A549 (cell line): ENCODE measurements around the gene HLTF. TPM values are rescaled to one million over a fixed set of nuclear protein-coding genes. Genes with fewer than 3 reads are reported as not detected.

Experiments used
- ATAC-seq, 2 experiments: fragments of 200-7000 bp in 1 of 2; fragments of >200 bp in 1 of 2; cut with Nextera tagmentation in 1 of 2; cut with Tn5 transposase in 1 of 2; 3 replicates each; pipeline versions ENCODE4 v1.8.0 to v1.9.1; 2018 to 2020; ENCODE audit warnings: mild to moderate bottlenecking in 1 of 2, moderate library complexity in 1 of 2
- CTCF ChIA-PET: fragments of 300-600 bp; sonication (Branson Sonifier 250); formaldehyde crosslinking; extraction: SDS; loops from one replicate; lab custom pipeline; 2021; ENCODE audit warnings: antibody characterized with exemption, inconsistent platforms; lab: Yijun Ruan, JAX
- POLR2A ChIA-PET: fragments of 350-600 bp; formaldehyde crosslinking; extraction: SDS; loops from one replicate; lab custom pipeline; 2021; ENCODE audit warnings: antibody characterized with exemption, inconsistent platforms; lab: Yijun Ruan, JAX
- DNase-seq, 2 experiments: peaks; one replicate each; pipeline versions ENCODE4 v3.0.0 to v3.0.0-alpha.2; 2011 to 2016; ENCODE audit warnings: low read depth in 1 of 2, low spot score in 1 of 2
- FAIRE-seq: peaks from 2 replicates; lab custom pipeline; 2011; peaks lifted over from hg19 to GRCh38; lab: Jason Lieb, UNC
- H3K27ac ChIP-seq, 2 experiments: fragments of >200 bp; sonication (Bioruptor Twin); formaldehyde crosslinking; 3 replicates each; pipeline ENCODE4 v1.5.1; 2016 to 2017
- H3K4me1 ChIP-seq: fragments of >200 bp; sonication (Bioruptor Twin); formaldehyde crosslinking; 3 replicates; pipeline ENCODE4 v1.6.1; 2016
- H3K4me2 ChIP-seq: fragments of >200 bp; sonication (Bioruptor Twin); formaldehyde crosslinking; 3 replicates; pipeline ENCODE4 v1.6.1; 2016
- H3K4me3 ChIP-seq: fragments of >200 bp; sonication (Bioruptor Twin); formaldehyde crosslinking; 3 replicates; pipeline ENCODE4 v1.5.1; 2016
- H3K9me3 ChIP-seq: fragments of >200 bp; sonication (Bioruptor Twin); formaldehyde crosslinking; 3 replicates; pipeline ENCODE4 v1.6.1; 2016
- CHD2 ChIP-seq: fragments of 150-350 bp; IDR thresholded peaks from 2 replicates; pipeline ENCODE4 v1.6.1; 2014; ENCODE audit warnings: low read length; ENCODE audit not compliant: partially characterized antibody
- EHF ChIP-seq: fragments of 250-450 bp; sonication (Bioruptor Pico); IDR thresholded peaks from 2 replicates; pipeline ENCODE4 v1.5.0; 2020; ENCODE audit warnings: mild to moderate bottlenecking
- EP300 ChIP-seq, 2 experiments: fragments of >200 bp; sonication (Bioruptor Twin); formaldehyde crosslinking; IDR thresholded peaks; 2 replicates in 1 of 2; 3 replicates in 1 of 2; pipeline ENCODE4 v1.6.1; 2016 to 2017
- ESRRA ChIP-seq: fragments of 150-350 bp; IDR thresholded peaks from 2 replicates; pipeline ENCODE4 v1.6.1; 2014; ENCODE audit warnings: mild to moderate bottlenecking, low read length, borderline replicate concordance
- JUN ChIP-seq, 2 experiments: fragments of >200 bp; sonication (Bioruptor Twin); formaldehyde crosslinking; IDR thresholded peaks; 2 replicates in 1 of 2; 3 replicates in 1 of 2; pipeline ENCODE4 v1.6.1; 2016 to 2017
- KDM1A ChIP-seq: fragments of 200-600 bp; sonication (generic); IDR thresholded peaks from 2 replicates; pipeline ENCODE4 v1.6.1; 2016; ENCODE audit warnings: low read depth, mild to moderate bottlenecking
- MAZ ChIP-seq: fragments of 150-350 bp; IDR thresholded peaks from 2 replicates; pipeline ENCODE4 v1.6.1; 2014; ENCODE audit warnings: antibody characterized with exemption, low read depth, low read length, borderline replicate concordance
- MYC ChIP-seq: IDR thresholded peaks from 2 replicates; pipeline ENCODE4 v1.6.1; 2012; ENCODE audit warnings: mild to moderate bottlenecking, inconsistent platforms, low read length, improper control_type of control experiment, borderline replicate concordance
- NR3C1 ChIP-seq: fragments of >200 bp; sonication (Bioruptor Twin); formaldehyde crosslinking; IDR thresholded peaks from 3 replicates; pipeline ENCODE4 v1.6.1; 2017
- POLR2AphosphoS2 ChIP-seq: conservative IDR thresholded peaks from 2 replicates; pipeline ENCODE4 v1.6.1; 2012; ENCODE audit warnings: low read length, improper control_type of control experiment, inconsistent platforms
- RARB ChIP-seq: fragments of 250-450 bp; sonication (Bioruptor Pico); IDR thresholded peaks from 2 replicates; pipeline ENCODE4 v1.8.0; 2021; ENCODE audit warnings: mild to moderate bottlenecking, moderate library complexity
- RFX5 ChIP-seq: fragments of 450-650 bp; IDR thresholded peaks from 2 replicates; pipeline ENCODE4 v1.7.1; 2014; ENCODE audit warnings: antibody characterized with exemption, mild to moderate bottlenecking, moderate library complexity
- RNF2 ChIP-seq: fragments of 200-600 bp; sonication (generic); IDR thresholded peaks from 2 replicates; pipeline ENCODE4 v1.6.1; 2016; ENCODE audit warnings: low read depth, mild to moderate bottlenecking, antibody characterized with exemption, moderate library complexity, borderline replicate concordance
- TFCP2L1 ChIP-seq: fragments of 250-450 bp; sonication (Bioruptor Pico); IDR thresholded peaks from 2 replicates; pipeline ENCODE4 v1.5.0; 2021; ENCODE audit warnings: mild to moderate bottlenecking
- ZC3H11A ChIP-seq: fragments of 450-650 bp; IDR thresholded peaks from 2 replicates; pipeline ENCODE4 v1.6.1; 2014; ENCODE audit warnings: antibody characterized with exemption, mild to moderate bottlenecking
- WGBS: methylation state at CpG from one replicate; pipeline ENCODE4 v1.1.6; 2017; ENCODE audit errors: missing lambda C conversion rate; 5-methylcytosine and 5-hydroxymethylcytosine counted together
- polyA plus RNA-seq, 4 experiments: library from polyadenylated mRNA; depleted of rRNA in 3 of 4; stranded (reverse); fragments of >200 nt; fragmentation: RNase III in 1 of 4; extraction: RNeasy Plus Mini Kit Qiagen cat#74134 plus additional on column Dnase treatment in 1 of 4; gene quantifications; 2 replicates in 3 of 4; 3 replicates in 1 of 4; pipeline ENCODE4 v1.2.3, GENCODE V29; 2011 to 2017
- TF ChIP-seq, protein P1 (sequence below): fragments of 250-450 bp; sonication (Bioruptor Pico); IDR thresholded peaks from 2 replicates; pipeline ENCODE4 v1.5.0; 2021; ENCODE audit warnings: mild to moderate bottlenecking, moderate library complexity, borderline replicate concordance
- TF ChIP-seq, protein P2 (sequence below): fragments of >200 bp; sonication (Bioruptor Twin); formaldehyde crosslinking; IDR thresholded peaks from 3 replicates; pipeline ENCODE4 v1.6.1; 2016
- TF ChIP-seq, protein P3 (sequence below): fragments of >200 bp; sonication (Bioruptor Twin); formaldehyde crosslinking; IDR thresholded peaks from 3 replicates; pipeline ENCODE4 v1.5.1; 2016
- TF ChIP-seq, protein P4 (sequence below): IDR thresholded peaks from 2 replicates; pipeline ENCODE4 v1.6.1; 2012
- TF ChIP-seq, protein P5 (sequence below): fragments of >200 bp; sonication (Bioruptor Twin); formaldehyde crosslinking; IDR thresholded peaks from 2 replicates; pipeline ENCODE4 v1.6.1; 2016
- TF ChIP-seq, protein P6 (sequence below): fragments of 250-450 bp; sonication (Bioruptor Pico); IDR thresholded peaks from 2 replicates; pipeline ENCODE4 v1.5.0; 2020; ENCODE audit warnings: low read depth, mild to moderate bottlenecking, moderate library complexity
- TF ChIP-seq, protein P7 (sequence below): IDR thresholded peaks from 2 replicates; pipeline ENCODE4 v1.6.1; 2012

HLTF gene
- polyA plus RNA-seq, 2 of the 4 experiments (the other 2 are of a cell fraction): 26.7 to 61.6 TPM

DNA sequence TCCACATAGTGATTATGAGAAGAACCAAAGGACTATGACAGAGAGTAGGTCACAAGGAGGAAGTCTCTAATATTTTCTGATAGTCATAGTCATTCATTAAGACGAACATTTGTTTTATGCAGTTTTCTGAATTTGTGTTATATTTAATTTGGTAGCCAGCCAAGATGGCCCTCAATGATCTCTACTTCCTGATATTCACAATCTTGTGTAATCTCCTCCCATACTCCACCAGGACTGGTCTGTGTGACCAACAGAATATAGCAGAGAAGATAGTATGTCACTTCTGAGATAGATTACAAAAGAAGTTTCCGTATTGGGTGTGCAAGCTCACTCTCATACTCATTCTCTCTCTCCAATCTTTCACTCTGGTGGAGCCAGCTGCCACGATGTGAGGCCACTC is 30.8 kb downstream of the HLTF start (continued):
- TF ChIP-seq EP300 (IDR thresholded peaks at IDR 0.05) (no peak), KDM1A (no peak), POLR2AphosphoS2 (no peak)

DNA sequence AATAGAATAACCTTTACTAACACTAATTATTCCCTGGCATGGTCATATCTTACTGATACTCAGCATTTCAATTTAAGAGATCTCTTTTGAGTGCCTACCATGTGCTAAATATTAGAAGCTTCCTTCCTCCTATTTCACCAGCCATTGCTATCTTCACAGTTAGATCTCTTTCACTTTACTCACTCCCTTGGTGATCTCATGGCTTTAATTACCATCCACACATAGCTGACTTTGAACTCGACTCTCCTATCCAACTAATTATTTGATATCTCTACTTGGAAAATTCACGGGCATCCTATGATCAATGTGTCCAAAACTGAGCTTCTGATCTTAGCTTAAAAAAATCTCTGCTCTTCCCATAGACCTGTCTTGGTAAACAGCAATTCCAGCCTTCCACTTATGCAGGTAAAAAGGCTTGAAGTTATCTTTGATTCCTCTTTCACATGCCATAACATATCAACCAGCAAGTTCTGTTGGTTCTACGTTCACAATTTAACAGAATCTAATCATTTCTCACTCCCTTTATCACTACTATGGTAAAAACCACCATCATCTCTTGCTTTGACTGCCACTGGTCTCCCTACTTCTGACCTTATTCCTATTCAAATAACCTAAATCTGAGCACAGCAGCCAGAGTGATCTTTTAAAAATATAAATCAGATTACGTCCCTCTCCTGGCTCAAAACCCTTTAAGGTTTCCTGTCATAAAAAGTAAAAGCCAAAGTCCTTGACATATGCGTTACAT is 41.8 kb downstream of the HLTF start:
- no peak overlapping the region for H3K27ac ChIP-seq
- peaks cover 12% of the 10 kb centered on the region; the same call in 1 of the 3 replicates for H3K4me1 ChIP-seq
- TF ChIP-seq NR3C1 (no peak), MYC (no peak), RFX5 (no peak), RNF2 (no peak), EHF (no peak), CHD2 (no peak), TFCP2L1 (CRISPR knock-in tag) (no peak), MAZ (no peak), ZC3H11A (no peak)
- TF ChIP-seq, protein P1, sequence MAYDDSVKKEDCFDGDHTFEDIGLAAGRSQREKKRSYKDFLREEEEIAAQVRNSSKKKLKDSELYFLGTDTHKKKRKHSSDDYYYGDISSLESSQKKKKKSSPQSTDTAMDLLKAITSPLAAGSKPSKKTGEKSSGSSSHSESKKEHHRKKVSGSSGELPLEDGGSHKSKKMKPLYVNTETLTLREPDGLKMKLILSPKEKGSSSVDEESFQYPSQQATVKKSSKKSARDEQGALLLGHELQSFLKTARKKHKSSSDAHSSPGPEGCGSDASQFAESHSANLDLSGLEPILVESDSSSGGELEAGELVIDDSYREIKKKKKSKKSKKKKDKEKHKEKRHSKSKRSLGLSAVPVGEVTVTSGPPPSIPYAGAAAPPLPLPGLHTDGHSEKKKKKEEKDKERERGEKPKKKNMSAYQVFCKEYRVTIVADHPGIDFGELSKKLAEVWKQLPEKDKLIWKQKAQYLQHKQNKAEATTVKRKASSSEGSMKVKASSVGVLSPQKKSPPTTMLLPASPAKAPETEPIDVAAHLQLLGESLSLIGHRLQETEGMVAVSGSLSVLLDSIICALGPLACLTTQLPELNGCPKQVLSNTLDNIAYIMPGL (CRISPR knock-in tag): no peak
- TF ChIP-seq, protein P2, sequence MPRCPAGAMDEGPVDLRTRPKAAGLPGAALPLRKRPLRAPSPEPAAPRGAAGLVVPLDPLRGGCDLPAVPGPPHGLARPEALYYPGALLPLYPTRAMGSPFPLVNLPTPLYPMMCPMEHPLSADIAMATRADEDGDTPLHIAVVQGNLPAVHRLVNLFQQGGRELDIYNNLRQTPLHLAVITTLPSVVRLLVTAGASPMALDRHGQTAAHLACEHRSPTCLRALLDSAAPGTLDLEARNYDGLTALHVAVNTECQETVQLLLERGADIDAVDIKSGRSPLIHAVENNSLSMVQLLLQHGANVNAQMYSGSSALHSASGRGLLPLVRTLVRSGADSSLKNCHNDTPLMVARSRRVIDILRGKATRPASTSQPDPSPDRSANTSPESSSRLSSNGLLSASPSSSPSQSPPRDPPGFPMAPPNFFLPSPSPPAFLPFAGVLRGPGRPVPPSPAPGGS: no peak
- TF ChIP-seq, protein P3, sequence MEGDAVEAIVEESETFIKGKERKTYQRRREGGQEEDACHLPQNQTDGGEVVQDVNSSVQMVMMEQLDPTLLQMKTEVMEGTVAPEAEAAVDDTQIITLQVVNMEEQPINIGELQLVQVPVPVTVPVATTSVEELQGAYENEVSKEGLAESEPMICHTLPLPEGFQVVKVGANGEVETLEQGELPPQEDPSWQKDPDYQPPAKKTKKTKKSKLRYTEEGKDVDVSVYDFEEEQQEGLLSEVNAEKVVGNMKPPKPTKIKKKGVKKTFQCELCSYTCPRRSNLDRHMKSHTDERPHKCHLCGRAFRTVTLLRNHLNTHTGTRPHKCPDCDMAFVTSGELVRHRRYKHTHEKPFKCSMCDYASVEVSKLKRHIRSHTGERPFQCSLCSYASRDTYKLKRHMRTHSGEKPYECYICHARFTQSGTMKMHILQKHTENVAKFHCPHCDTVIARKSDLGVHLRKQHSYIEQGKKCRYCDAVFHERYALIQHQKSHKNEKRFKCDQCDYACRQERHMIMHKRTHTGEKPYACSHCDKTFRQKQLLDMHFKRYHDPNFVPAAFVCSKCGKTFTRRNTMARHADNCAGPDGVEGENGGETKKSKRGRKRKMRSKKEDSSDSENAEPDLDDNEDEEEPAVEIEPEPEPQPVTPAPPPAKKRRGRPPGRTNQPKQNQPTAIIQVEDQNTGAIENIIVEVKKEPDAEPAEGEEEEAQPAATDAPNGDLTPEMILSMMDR: no peak
- TF ChIP-seq, protein P4, sequence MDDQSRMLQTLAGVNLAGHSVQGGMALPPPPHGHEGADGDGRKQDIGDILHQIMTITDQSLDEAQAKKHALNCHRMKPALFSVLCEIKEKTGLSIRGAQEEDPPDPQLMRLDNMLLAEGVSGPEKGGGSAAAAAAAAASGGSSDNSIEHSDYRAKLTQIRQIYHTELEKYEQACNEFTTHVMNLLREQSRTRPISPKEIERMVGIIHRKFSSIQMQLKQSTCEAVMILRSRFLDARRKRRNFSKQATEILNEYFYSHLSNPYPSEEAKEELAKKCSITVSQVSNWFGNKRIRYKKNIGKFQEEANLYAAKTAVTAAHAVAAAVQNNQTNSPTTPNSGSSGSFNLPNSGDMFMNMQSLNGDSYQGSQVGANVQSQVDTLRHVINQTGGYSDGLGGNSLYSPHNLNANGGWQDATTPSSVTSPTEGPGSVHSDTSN: no peak
- ATAC-seq (no peak; a peak in 1 of 6 replicates), DNase-seq (no peak), FAIRE-seq (no peak)
- POLR2A ChIA-PET: no interaction called here
- no peaks in the 10 kb centered on the region for H3K9me3 ChIP-seq
- CTCF ChIA-PET: interaction anchor here (1.3 kb wide), 1 partner anchor 586 kb away, joined by 4 read pairs; no protein-coding TSS in a partner anchor
- no peak overlapping the region for H3K4me3 ChIP-seq
- H3K4me2 ChIP-seq: no peak overlapping the region
- WGBS: 90% methylated on average over 5 of the region's 5 CpGs

DNA sequence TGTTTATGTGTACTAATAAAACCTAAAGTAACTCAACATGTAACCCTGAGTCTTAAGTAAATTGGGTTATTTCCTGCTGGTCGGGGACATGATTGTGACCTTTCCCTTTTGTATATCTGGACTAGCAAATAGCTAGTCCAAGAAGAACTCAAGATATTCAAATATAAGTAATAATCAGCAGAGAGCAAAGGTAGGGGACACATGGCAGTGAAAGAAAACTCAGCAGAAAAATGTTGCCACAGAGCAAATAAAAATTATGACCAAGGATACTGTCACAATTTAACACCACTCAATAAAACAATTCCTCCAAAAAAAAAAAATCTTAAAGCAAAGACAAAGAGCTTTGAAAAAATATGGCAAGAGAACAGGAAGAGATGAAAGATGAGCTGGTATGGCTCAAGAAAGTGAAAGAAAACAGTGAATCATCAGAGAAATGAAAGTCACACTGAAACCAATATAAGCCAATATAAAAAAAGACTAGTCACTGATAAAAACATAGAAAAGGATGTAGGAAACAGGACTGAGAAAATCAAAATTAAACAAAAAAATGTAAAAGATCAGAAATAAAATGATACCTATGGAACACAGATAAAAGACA is 43.4 kb downstream of the HLTF start:
- no peaks in the 10 kb centered on the region for H3K9me3 ChIP-seq
- H3K4me3 ChIP-seq: no peak overlapping the region
- WGBS: 26% methylated on average over 1 of the region's 1 CpG
- FAIRE-seq: no peak
- H3K27ac ChIP-seq: 0 out of 6 replicates have a peak overlapping the region, but pooled peaks of 1 of the 2 experiments have one; percentile 2
- H3K4me2 ChIP-seq: peak overlapping the region; percentile 2; the same call in 1 of the 3 replicates
- ChIA-PET POLR2A (interaction anchor here (0.7 kb wide), 1 partner anchor 36 kb away, joined by 3 read pairs; no protein-coding TSS in a partner anchor), CTCF (no interaction called here)
- no peak for DNase-seq
- H3K4me1 ChIP-seq: peaks cover 12% of the 10 kb centered on the region; the same call in 1 of the 3 replicates
- ATAC-seq: no peak
- no peak for TF ChIP-seq MAZ
- TF ChIP-seq, protein P5, sequence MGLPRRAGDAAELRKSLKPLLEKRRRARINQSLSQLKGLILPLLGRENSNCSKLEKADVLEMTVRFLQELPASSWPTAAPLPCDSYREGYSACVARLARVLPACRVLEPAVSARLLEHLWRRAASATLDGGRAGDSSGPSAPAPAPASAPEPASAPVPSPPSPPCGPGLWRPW: no peak
- TF ChIP-seq JUN (IDR thresholded peaks at IDR 0.05): no peak
- TF ChIP-seq, protein P4: no peak
- no peak for TF ChIP-seq ESRRA
- TF ChIP-seq EP300 (IDR thresholded peaks at IDR 0.05): no peak
- TF ChIP-seq, protein P6, sequence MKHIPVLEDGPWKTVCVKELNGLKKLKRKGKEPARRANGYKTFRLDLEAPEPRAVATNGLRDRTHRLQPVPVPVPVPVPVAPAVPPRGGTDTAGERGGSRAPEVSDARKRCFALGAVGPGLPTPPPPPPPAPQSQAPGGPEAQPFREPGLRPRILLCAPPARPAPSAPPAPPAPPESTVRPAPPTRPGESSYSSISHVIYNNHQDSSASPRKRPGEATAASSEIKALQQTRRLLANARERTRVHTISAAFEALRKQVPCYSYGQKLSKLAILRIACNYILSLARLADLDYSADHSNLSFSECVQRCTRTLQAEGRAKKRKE: no peak
- TF ChIP-seq RARB: no peak
- TF ChIP-seq, protein P7, sequence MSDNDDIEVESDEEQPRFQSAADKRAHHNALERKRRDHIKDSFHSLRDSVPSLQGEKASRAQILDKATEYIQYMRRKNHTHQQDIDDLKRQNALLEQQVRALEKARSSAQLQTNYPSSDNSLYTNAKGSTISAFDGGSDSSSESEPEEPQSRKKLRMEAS: no peak
